Effector memory CD4-positive, alpha-beta T cell (primary cell): ENCODE measurements around the gene RAB44.
A peak's percentile ranks its signal among the peaks of the same experiment; 100 is the strongest.

ENCODE experiments used
- DNase-seq, 3 donors: peaks; one replicate each; pipeline ENCODE4 v3.0.0-alpha.2; 2020
- H3K27ac ChIP-seq: 2 replicates; pipeline ENCODE4 v1.7.0; 2013; ENCODE audit warnings: mild to moderate bottlenecking, low read length, moderate library complexity; ENCODE audit not compliant: insufficient read depth, poor library complexity, severe bottlenecking
- H3K27me3 ChIP-seq: replicated peaks from 2 replicates; pipeline ENCODE4 v1.7.0; 2013; ENCODE audit warnings: mild to moderate bottlenecking, low read length; ENCODE audit not compliant: insufficient read depth, control insufficient read depth, poor library complexity, severe bottlenecking
- H3K36me3 ChIP-seq: 2 replicates; pipeline ENCODE4 v1.7.0; 2013; ENCODE audit warnings: mild to moderate bottlenecking, low read length, moderate library complexity; ENCODE audit not compliant: control insufficient read depth, insufficient read depth
- H3K4me1 ChIP-seq: 2 replicates; pipeline ENCODE4 v1.7.0; 2013; ENCODE audit warnings: low read length, mild to moderate bottlenecking; ENCODE audit not compliant: control insufficient read depth, insufficient read depth, poor library complexity, severe bottlenecking
- H3K4me3 ChIP-seq: 2 replicates; pipeline ENCODE4 v1.7.0; 2013; ENCODE audit warnings: low read length, low read depth, mild to moderate bottlenecking; ENCODE audit not compliant: insufficient read depth, poor library complexity, severe bottlenecking
- H3K9me3 ChIP-seq: 2 replicates; pipeline ENCODE4 v1.7.0; 2013; ENCODE audit warnings: mild to moderate bottlenecking, low read length, moderate library complexity; ENCODE audit not compliant: control insufficient read depth

RAB44 gene

GRCh38 chr6:36677753-36678487, 19.7 kb upstream of the RAB44 start:
- peaks cover 34% of the 10 kb centered on the region for H3K4me1 ChIP-seq
- peak overlapping the region; percentile 81 for H3K27ac ChIP-seq
- H3K4me3 ChIP-seq, result peak overlapping the region; percentile 95

GRCh38 chr6:36678488-36679042, 19.1 kb upstream of the RAB44 start, which contains the start of gene CDKN1A:
Gene CDKN1A, plus strand, starts transcription at chr6:36678714. Its CDS starts 5,388 bp downstream, at chr6:36684102.
- H3K4me3 ChIP-seq, result peak within 1 kb of the TSS; percentile 95
- H3K27me3 ChIP-seq, result no peaks in the 10 kb centered on the region
- H3K27ac ChIP-seq, result peak within 1 kb of the TSS; percentile 81
- no peaks in the 10 kb centered on the region for H3K36me3 ChIP-seq
- H3K9me3 ChIP-seq, result no peaks in the 10 kb centered on the region
- H3K4me1 ChIP-seq, result peaks cover 41% of the 10 kb centered on the region
- DNase-seq, result peak; percentile 66 to 74 (median 71)

More at GRCh38 chr6:36677753-36678487, 19.7 kb upstream of the RAB44 start:
- no peaks in the 10 kb centered on the region for H3K36me3 ChIP-seq
- no peaks in the 10 kb centered on the region for H3K9me3 ChIP-seq
- DNase-seq, result no peak
- no peaks in the 10 kb centered on the region for H3K27me3 ChIP-seq

- Histone ChIP-seq H3K36me3 (peaks cover under 1% of the 10 kb centered on the region), H3K4me1 (peaks cover 44% of the 10 kb centered on the region), H3K27me3 (no peaks in the 10 kb centered on the region), H3K9me3 (no peaks in the 10 kb centered on the region), H3K4me3 (peak overlapping the region; percentile 95), H3K27ac (peak overlapping the region; percentile 81)
- peak; percentile 27 to 32 (median 31) for DNase-seq
These were observed 18.4 kb upstream of the RAB44 start for GRCh38 chr6:36679043-36679833.

- H3K27me3 ChIP-seq, result no peaks in the 10 kb centered on the region
- DNase-seq, result peak; percentile 85 to 89 (median 89)
- H3K4me1 ChIP-seq, result peaks cover 44% of the 10 kb centered on the region
- peak overlapping the region; percentile 24 for H3K4me3 ChIP-seq
- no peaks in the 10 kb centered on the region for H3K9me3 ChIP-seq
- peak overlapping the region; percentile 69 for H3K27ac ChIP-seq
- peaks cover 17% of the 10 kb centered on the region for H3K36me3 ChIP-seq
These were observed 15.1 kb upstream of the RAB44 start for GRCh38 chr6:36682328-36683144.

- Histone ChIP-seq H3K9me3 (no peaks in the 10 kb centered on the region), H3K4me1 (peaks cover 38% of the 10 kb centered on the region), H3K27me3 (no peaks in the 10 kb centered on the region), H3K4me3 (no peak overlapping the region), H3K36me3 (peaks cover 17% of the 10 kb centered on the region), H3K27ac (peak overlapping the region; percentile 69)
- no peak for DNase-seq
These were observed 14.4 kb upstream of the RAB44 start for GRCh38 chr6:36683145-36683655.

GRCh38 chr6:36683656-36684446, 13.8 kb upstream of the RAB44 start:
- DNase-seq, result no peak
- H3K4me3 ChIP-seq, result no peak overlapping the region
- peaks cover 17% of the 10 kb centered on the region for H3K36me3 ChIP-seq
- peaks cover 34% of the 10 kb centered on the region for H3K4me1 ChIP-seq
- H3K9me3 ChIP-seq, result no peaks in the 10 kb centered on the region
- H3K27me3 ChIP-seq, result no peaks in the 10 kb centered on the region
- H3K27ac ChIP-seq, result peak overlapping the region; percentile 69

GRCh38 chr6:36684447-36684812, 13.2 kb upstream of the RAB44 start:
- no peak for DNase-seq
- H3K9me3 ChIP-seq, result no peaks in the 10 kb centered on the region
- H3K4me3 ChIP-seq, result no peak overlapping the region
- H3K27me3 ChIP-seq, result no peaks in the 10 kb centered on the region
- H3K27ac ChIP-seq, result no peak overlapping the region
- peaks cover 17% of the 10 kb centered on the region for H3K36me3 ChIP-seq
- H3K4me1 ChIP-seq, result peaks cover 31% of the 10 kb centered on the region

GRCh38 chr6:36685166-36685924, 12.3 kb upstream of the RAB44 start:
- no peaks in the 10 kb centered on the region for H3K9me3 ChIP-seq
- no peak for DNase-seq
- no peak overlapping the region for H3K4me3 ChIP-seq
- peaks cover 31% of the 10 kb centered on the region for H3K4me1 ChIP-seq
- H3K36me3 ChIP-seq, result peaks cover 17% of the 10 kb centered on the region
- no peaks in the 10 kb centered on the region for H3K27me3 ChIP-seq
- no peak overlapping the region for H3K27ac ChIP-seq
